Stimulated activated CD4-positive, alpha-beta T cell treated with anti-CD3 and anti-CD28 coated beads, Interleukin-15, amount 100 ng/mL, for 48 hours (primary cell): ENCODE measurements around the gene ENDOV.
"Not testable (repeated sequence)": the region's sequence is repeated elsewhere in the genome, so short reads cannot be mapped to it uniquely, and the experiment has no call there.

Experiments used
- DNase-seq, 2 donors: peaks; one replicate each; pipeline ENCODE4 v3.0.0-alpha.2; 2020; ENCODE audit warnings: low read depth in 2 of 2

ENDOV gene

DNA sequence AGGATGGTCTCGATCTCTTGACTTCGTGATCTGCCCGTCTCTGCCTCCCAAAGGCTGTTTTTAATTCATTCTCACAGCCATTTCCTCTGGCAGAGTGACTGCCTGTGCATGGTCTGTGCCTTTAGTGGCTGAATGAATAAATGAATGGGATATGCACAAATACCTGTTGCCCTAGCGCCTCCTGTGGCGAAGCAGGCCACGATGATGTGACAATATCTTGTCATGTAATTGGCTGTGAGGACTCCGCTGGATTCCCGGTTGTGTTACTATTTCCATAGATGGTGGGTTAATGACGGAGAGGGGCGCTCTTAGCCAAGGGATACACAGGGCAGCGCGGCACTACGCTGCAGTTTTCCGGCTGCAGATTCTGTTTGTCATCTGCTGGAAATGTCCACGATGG is 26.8 kb upstream of the ENDOV start:
- no peak for DNase-seq

DNA sequence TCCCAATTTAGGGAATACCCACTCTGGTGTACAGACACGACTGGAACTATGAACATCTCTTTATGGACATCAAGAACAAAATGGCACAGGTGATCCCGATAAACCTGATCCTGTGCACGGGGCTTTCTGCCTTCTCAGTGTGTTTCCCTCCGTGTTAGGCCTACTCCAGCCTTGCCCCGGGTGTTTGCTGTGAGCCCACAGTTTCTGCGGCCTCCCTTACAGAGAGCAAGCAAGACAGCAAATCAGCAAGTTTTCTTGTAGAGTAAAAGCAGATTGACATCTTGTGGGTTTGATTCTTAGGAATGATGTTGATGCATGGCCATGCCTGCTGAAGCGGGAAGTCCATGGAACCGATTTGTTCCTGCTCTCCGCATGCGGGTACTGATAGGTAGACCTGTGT is 26.4 kb upstream of the ENDOV start:
- DNase-seq = no peak

DNA sequence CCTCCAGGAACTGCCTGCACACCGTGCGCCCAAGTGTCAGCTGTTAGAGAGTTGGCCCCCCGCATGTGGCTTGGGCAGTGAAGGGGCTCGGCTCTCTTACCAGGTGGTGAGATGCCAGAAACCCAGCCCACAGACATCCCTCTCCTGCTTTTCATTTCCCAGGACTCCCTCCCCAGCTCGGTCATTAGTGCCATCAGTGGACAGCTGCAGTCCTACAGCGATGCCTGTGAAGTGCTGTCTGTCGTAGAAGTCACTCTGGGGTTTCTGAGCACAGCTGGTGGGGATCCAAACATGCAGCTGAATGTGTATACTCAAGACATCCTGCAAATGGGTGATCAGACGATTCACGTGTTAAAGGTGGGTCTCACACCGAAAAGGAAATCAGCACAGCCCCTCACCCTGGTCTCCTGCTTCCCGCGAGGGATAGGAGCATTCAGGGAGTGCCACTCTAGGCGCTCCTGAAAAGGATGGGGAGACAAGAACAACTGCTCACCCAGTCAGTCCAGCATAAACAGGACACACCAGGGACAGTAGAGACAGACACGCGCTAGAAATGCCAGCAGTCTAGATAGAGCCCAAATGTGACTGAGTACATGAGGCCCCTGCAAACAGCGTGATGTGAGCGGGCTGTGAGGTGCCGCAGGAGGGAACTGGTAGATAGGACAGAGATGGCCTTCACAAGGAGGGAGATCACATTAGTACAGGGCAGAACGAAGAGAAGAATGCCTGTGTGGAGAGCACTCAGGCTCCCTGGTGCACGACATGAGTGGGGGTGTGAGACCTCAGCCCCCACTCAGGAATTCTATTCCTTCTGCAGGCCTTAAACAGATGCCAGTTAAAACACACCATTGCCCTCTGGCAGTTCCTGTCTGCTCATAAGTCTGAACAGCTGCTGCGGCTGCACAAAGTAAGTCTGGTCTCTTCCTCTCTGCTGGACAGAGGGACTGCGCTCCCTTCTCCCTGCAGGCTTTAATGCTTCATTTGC is 25.7 kb upstream of the ENDOV start:
- no peak for DNase-seq

DNA sequence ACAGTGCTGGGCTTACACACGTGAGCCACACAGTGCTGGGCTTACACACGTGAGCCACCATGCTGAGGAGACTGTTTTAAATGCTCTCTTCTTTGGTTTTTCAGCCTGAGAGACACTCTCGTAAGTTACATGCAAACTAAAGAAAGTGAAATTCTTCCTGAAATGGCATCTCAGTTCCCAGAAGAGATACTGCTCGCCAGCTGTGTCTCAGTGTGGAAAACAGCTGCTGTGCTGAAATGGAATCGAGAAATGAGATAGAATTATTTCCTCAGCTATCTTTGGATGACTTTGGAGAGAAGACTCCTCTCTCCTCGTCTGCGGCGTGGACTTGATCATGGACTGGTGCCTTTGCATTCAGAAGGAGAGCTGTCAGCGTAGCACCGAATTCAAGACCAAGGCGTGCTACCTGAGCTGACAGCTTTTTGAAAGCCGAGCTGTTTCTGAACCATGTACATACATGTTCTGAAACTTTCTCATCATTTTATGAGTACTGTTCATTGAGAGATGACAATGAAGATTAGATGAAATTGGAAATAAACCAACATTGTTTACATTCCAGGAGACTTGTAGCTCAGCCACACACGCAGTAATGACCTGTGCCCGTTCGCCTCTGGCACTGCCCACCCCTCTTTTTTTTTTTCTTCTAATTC is 21.6 kb upstream of the ENDOV start:
- no peak for DNase-seq

DNA sequence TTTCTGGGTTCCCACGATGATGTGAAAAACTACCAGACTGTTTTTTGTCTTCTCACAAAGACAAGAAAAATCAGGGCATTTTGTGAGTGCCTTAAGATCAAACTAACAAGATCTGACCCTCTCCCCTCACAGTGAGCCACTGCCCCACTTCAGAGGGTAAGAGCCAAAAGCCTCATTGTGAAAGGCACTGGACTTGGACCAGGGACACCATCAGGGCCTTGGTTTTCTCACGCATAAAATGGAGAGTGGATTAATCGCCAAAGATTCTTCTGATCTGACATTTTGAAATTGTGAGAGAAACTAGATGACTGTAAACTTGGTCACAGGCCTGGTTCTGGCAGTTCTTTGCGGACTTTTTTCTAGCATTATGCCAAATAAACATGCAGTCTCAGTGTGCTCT is 21.0 kb upstream of the ENDOV start:
- no peak for DNase-seq

DNA sequence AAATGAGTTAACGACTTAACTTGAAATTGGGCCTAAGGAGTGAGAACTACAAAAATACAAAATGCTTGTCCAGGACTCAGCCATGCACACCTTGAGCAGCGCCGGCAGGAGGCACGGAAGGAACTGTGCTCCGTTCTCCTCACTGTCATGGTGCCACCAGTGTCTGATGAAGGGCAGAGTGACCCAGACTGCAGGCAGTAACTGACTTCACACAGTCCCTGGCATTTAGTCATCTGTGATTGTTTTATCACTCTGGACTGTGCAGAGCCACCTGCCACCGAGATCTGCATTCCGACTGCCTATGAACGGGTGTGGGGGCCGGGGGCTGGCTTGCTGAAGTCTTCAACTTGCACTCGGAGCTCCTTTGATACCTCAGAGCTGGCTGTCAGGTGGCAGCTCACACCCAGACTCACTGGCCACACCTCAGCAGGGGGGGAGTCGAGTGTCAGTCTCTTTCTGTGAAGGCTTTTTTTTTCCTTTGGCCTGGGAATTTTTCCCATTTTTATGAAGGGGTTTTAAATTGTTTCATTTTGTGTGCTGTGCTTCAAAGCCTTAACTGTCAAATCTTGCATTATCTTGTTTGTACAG is 20.2 kb upstream of the ENDOV start:
- no peak for DNase-seq

DNA sequence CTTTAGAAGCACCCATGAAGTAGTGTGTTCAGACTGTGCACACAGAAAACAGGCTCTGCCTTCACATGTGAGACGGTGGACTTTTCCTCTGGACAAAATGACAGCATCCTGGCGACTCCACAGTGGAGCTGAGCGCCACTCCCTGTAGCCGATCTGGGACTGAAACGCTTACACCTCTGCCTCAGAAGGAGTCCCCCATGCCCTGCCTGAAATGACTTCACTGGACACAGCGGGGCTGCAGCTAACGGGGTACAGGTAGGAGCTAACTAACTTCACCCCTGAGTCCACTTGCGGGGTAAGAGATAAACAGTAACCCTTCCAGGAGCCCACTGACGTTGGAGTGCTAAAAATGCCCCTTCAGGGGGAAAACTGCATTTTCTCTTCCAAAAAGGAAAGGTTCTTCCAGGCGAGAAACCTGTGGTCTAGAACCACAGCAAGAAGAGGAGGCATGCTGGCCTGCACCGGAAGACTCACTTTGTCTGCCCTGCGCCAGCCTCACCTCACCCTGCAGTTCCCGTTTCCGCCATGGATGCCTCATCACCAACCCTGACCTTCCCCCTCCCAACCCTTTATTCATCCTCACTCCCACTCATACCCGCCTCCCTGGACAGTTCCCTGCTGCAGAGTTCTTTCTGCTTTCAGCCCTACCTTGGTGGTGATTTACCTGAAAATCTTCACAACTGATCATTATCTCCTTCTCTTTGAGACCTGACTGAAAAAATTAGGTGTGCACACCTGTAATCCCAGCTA is 19.4 kb upstream of the ENDOV start:
- no peak for DNase-seq

DNA sequence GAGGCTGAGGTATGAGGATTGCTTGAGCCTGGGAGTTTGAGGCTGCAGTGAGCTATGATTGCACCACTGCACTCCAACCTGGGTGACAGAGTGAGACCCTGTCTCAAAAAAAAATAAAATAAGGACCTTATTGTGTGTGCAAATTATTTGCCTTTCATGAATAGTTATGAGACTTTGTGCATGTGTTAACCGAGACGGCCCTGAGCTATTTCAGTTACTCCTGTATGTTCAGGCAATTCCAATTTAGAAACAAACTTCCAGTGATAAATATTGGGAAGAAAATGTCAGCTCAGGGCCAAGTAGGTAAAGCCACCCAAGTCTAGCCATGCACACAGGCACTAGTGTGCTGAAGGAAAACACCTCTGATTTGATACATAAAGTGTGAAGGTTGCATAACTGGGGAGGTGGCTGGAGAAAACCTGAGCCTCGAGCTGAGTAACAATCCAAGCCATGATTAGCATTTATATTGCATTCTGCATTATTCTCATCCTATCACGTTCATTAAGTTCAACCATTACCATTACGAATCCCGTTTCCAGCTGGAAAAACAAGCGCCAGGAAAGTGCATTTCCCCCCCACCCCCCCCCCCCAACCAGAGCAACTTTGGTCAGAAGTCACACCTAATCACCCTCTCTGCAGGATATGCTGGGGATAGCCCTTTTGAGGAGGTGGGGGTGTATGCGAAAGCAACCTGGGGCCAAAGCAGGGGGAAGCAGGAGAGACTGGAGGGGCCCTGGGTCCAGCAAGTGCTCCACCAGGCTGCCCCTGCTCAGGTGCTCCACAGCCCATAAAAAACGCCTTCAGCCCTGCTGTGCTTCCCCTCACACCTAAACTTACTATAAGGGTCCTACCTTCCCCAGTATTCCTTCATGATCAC is 18.6 kb upstream of the ENDOV start:
- no peak for DNase-seq

DNA sequence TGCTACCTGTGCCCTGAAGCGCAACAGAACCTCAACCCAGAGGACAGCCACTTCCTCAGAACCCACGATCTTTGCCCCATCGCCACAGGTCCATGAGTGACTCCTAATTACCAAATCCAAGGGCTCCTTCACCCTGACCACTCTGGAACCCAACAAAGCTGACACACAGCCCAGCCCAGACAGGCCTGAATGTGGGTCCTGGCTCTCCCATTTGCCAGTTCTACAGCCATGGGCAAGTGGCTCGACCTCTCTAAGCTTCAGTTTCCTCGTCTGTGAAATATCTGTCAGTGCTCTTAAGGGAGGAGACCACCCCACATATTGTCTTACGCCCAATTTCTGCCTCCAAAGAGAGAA is 18.0 kb upstream of the ENDOV start:
- no peak for DNase-seq

DNA sequence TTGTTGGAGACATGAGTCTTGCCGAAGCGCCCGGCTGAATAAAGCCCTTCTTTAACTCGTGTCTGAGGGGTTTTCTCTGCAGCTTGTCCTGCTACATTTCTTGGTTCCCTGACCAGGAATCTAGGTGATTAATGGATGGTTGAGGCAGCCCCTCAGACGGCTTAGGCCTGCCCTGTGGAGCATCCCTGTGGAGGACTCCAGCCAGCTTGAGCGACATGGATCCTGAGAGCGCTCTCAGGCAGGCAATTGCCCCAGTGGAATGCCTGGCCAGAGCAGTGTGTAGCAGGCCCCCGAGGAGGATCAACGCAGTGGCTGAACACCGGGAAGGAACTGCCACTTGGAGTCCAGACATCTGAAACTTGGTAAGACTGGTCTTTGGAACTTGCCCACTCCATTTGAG is 17.3 kb upstream of the ENDOV start:
- DNase-seq = no peak

DNA sequence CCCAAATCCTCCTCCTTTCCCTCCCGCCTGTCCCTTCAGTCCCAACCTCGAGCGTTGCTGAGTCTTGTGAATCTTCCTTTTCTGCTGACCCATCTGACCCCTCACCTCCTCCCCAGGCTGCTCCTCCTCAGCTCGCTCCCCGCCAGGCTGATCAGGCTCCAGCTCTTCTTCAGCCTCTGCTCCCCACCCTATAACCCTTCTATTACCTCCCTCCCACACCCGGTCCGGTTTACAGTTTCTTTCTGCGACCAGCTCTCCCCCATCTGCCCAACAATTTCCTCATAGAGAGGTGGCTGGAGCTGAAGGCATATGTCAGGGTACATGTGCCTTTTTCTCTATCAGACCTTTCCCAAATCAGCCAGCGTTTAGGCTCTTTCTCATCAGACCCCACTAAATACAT is 13.9 kb upstream of the ENDOV start:
- DNase-seq = not testable (repeated sequence)

DNA sequence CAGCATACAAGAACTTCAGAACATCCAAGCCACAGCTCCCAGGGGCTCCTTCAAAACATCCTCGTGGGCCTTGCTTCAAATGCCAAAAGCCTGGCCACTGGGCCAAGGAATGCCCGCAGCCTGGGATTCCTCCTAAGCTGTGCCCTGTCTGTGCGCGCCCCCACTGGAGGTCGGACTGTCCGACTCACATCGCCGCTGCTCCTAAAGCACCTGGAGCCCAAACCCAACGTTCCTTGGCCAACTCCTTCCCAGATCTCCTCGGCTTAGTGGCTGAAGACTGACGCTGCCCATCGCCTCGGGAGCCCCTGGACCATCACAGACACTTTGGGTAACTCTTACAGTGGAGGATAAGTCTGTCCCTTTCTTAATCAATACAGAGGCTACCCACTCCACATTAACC is 12.9 kb upstream of the ENDOV start:
- not testable (repeated sequence) for DNase-seq

DNA sequence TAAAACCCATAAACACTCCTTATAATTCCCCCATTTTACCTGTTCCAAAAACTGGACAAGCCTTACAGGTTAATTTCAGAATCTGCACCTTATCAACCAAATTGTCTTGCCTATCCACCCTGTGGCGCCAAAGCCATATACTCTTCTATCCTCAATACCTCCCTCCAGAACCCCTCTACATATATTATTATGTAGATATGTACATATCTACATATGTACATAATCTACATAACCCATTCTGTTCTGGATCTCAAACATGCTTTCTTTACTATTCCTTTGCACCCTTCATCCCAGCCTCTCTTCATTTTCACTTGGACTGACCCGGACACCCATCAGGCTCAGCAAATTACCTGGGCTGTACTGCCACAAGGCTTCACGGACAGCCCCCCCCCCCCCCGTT is 12.0 kb upstream of the ENDOV start:
- no peak for DNase-seq

DNA sequence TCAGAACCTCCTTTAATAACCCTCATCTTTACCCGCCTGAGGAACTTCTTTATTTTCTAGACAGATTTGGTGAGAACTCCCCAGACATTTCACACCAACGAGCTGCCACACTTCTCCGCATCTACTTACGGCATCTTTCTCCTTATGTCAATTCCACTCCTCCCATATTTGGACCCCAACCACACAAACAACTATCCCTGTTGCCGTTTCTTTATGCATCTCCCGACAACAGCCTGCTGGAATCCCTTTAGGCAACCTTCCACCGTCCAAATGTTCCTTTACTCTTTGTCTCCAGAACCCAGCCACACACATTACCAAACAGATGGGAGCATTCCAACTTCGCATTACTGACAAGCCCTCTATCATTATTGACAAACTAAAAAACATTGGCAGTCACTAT is 8.8 kb upstream of the ENDOV start:
- no peak for DNase-seq

DNA sequence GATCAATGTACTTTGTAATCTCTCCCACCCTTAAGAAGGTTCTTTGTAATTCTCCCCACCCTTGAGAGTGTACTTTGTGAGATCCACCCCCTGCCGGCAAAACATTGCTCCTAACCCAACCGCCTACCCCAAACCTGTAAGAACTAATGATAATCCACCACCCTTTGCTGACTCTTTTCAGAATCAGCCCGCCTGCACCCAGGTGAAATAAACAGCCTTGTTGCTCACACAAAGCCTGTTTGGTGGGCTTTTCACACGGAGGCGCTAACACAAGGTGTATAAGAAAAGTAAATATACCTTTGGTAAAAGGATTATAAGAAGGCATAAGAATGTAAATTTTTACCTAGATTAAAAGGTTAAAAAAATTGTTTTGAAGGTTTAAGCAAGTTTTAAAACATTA is 7.0 kb upstream of the ENDOV start:
- not testable (repeated sequence) for DNase-seq

DNA sequence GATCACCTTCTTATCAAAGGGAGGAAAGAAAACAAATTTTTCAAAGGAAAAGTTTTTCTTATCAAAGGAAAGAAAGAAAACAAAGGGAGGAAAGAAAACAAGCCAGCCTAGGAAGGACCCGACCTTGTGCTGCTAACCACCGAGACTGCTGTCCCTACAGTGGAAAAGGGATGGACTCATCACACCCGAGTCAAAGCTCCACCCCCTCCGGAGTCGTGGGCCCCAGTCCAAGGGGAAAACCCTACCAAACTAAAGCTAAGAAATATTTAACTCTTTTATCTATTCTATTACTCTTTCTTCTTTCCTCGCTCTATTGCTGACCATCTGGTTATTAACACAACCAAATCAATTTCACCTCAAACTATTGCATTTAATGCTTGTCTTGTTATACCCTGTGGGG is 6.1 kb upstream of the ENDOV start:
- DNase-seq = no peak

DNA sequence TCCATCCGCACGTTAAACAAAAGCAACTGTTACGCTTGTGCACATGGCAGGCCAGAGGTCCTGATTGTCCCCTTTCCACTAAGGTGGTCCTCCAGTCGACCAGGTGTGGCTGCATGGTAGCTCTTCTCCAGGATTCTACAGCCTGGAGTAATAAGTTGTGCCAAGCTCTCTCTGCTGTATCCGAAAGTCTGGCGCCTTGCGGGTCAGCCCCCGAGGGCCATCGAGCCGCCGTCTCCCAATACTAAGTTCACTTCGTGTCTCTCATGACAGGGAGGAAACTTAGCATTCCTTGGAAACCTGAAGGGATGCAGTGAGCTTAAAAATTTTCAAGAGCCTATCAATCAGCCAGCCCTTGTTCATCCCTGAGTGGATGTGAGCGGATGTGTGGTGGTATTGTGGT is 5.3 kb upstream of the ENDOV start:
- DNase-seq = no peak

DNA sequence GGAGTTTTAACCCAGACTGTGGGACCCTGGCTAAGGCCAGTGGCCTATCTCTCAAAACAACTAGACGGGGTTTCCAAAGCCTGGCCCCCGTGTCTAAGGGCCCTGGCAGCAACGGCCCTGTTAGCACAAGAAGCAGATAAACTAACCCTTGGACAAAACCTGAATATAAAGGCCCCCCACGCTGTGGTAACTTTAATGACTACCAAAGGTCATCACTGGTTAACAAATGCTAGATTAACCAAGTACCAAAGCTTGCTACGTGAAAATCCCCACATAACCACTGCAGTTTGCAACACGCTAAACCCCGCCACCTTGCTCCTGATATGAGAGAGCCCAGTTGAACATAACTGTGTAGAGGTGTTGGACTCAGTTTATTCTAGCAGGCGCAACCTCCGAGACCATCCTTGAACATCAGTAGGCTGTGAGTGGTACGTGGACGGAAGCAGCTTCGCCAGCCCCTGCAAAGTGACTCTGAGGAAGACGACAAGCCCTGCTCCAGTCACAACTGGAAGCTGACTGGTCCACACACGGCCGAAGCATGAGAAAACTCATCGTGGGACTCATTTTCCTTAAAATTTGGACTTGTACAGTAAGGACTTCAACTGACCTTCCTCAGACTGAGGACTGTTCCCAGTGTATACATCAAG is 4.4 kb upstream of the ENDOV start:
- not testable (repeated sequence) for DNase-seq

DNA sequence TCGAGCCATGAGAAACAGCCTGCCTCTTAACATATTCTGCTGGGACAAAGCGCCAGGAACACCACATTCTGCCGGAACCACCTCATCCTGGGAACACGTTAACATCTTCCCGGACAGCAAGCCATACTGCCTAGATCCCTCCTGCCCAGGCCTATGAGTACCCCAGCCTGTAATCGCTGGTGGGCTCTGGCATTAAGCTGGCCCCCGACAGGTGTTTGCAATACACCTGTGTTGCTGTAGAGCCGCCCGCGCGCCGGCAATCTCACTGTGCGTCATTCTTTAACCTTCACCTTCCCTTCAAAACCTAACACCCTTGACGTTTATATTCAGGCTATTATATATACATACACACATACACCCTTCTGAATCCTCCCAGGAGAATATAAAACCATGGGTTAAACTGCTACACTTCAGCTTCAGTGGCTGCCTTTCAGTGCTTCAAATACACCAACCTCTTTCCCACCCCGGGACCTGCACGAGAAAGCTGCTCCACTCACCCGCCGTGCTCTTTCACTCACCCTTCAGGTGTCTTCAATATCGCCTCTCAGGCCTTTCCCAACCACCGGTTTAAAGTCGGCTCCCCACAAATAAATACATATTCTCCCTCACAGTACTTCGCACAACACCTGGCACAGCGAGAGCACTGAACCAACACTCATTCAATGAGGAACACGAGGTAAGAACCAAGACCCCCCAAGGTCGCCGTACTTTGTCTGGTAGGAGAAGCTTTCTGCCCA is 1.0 kb upstream of the ENDOV start:
- DNase-seq = no peak

DNA sequence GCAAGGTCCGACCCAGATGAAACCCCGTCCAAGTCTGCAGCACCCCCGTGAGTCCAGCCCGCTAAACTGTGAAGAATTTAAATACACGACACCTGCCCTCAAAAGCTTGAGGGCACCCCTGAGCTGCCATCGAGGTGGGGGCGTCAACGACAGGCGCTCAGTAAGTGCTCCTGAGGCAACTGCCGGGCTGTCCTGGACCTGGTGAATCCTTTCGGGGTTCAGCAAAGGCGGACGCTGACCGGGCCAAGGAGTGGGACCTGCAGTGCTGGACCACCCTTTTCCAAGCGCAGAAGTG is 512 bp upstream of the ENDOV start:
- DNase-seq = no peak
